ENCODE results near the gene ANKRD33.
A peak's percentile ranks its signal among the peaks of the same experiment; 100 is the strongest.

The ANKRD33 gene

GRCh38 chr12:51915003-51915625 lies 27.2 kb downstream of the ANKRD33 start:
- TF ChIP-seq PAX5 (IDR thresholded peaks at IDR 0.05; ENCODE audit: insufficient read depth, low read length, severe bottlenecking) (no peak), POLR2A (IDR thresholded peaks at IDR 0.05; ENCODE audit: low read depth, low read length) (no peak), POLR2AphosphoS5 (IDR thresholded peaks at IDR 0.05; ENCODE audit: low read depth, low read length) (no peak), TAF1 (IDR thresholded peaks at IDR 0.05; ENCODE audit: low read depth, low read length) (no peak), SPI1 (IDR thresholded peaks at IDR 0.05; ENCODE audit: low read depth, low read length) (no peak), POU2F2 (IDR thresholded peaks at IDR 0.05; ENCODE audit: low read depth, low read length) (no peak)
- FAIRE-seq (no peak), DNase-seq (ENCODE audit: insufficient read length, low spot score) (no peak)

DNA sequence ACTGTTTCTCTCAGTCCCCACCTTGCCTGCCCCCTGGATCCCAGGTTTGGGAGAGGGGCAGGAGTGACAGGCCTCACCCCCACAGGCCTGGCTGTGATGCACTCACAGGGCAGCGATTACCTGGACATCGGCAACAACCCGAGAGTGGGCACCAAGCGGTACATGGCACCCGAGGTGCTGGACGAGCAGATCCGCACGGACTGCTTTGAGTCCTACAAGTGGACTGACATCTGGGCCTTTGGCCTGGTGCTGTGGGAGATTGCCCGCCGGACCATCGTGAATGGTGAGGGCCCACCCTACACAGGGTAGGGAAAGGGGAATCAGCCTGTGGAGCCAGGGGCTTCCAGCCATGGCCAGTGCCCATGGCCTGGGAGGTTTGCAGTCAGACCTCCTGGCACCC lies 28.0 kb downstream of the ANKRD33 start:
- no peak for TF ChIP-seq POLR2AphosphoS5 (IDR thresholded peaks at IDR 0.05; ENCODE audit: low read depth, low read length)
- TF ChIP-seq SPI1 (IDR thresholded peaks at IDR 0.05; ENCODE audit: low read depth, low read length) = no peak
- no peak for TF ChIP-seq POLR2A (IDR thresholded peaks at IDR 0.05; ENCODE audit: low read depth, low read length)
- TF ChIP-seq POU2F2 (IDR thresholded peaks at IDR 0.05; ENCODE audit: low read depth, low read length) = no peak
- TF ChIP-seq TAF1 (IDR thresholded peaks at IDR 0.05; ENCODE audit: low read depth, low read length) = no peak
- TF ChIP-seq PAX5 (IDR thresholded peaks at IDR 0.05; ENCODE audit: insufficient read depth, low read length, severe bottlenecking) = no peak
- no peak for DNase-seq (ENCODE audit: insufficient read length, low spot score)
- FAIRE-seq = no peak

- FAIRE-seq = no peak
Observed at GRCh38 chr12:51917041-51917590, 29.2 kb downstream of the ANKRD33 start.

DNA sequence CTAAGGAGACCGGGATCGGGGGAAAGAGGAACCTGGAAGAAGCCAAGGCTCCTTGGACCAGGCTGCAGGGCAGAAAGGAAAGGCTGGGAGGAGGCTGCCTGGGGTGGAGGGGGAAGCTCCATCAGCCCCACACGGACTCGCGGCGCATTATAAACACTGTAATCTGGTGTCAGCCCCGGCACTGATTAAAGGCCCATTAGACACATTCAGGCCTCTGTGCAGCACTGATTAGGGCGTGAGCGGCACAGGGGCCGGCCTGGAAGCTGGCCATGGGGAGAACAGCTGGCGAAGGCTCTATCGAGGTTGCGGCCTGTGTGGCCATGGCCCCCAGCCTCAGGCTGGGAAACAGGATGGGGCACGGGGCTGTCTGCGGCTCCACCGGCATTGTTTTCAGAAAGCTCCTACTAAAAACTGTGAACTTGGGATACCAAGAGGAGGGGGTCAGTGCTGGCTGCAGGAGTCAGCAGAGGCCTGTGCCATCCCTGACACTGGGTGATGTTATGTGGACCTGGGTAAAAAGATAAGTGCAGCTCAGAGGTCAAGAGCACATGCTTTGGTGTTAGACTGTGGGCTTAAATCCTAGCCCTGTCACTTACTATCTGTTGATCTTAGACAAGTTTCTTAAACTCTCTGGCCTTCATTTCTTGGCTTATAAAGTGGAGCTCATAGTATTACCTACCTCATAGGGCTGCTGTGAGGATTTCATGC lies 30.0 kb downstream of the ANKRD33 start:
- DNase-seq (ENCODE audit: insufficient read length, low spot score) (no peak), FAIRE-seq (no peak)
- no peak for TF ChIP-seq SPI1 (IDR thresholded peaks at IDR 0.05; ENCODE audit: low read depth, low read length)
- TF ChIP-seq PAX5 (IDR thresholded peaks at IDR 0.05; ENCODE audit: insufficient read depth, low read length, severe bottlenecking) = no peak
- TF ChIP-seq POLR2A (IDR thresholded peaks at IDR 0.05; ENCODE audit: low read depth, low read length) = no peak
- TF ChIP-seq POU2F2 (IDR thresholded peaks at IDR 0.05; ENCODE audit: low read depth, low read length) = no peak
- TF ChIP-seq TAF1 (IDR thresholded peaks at IDR 0.05; ENCODE audit: low read depth, low read length) = no peak
- TF ChIP-seq POLR2AphosphoS5 (IDR thresholded peaks at IDR 0.05; ENCODE audit: low read depth, low read length) = no peak

More at GRCh38 chr12:51917041-51917590, 29.2 kb downstream of the ANKRD33 start:
- TF ChIP-seq SPI1 (IDR thresholded peaks at IDR 0.05; ENCODE audit: low read depth, low read length) (no peak), PAX5 (IDR thresholded peaks at IDR 0.05; ENCODE audit: insufficient read depth, low read length, severe bottlenecking) (no peak), TAF1 (IDR thresholded peaks at IDR 0.05; ENCODE audit: low read depth, low read length) (no peak), POLR2A (IDR thresholded peaks at IDR 0.05; ENCODE audit: low read depth, low read length) (no peak), POU2F2 (IDR thresholded peaks at IDR 0.05; ENCODE audit: low read depth, low read length) (no peak), POLR2AphosphoS5 (IDR thresholded peaks at IDR 0.05; ENCODE audit: low read depth, low read length) (no peak)
- DNase-seq (ENCODE audit: insufficient read length, low spot score) = no peak

DNA sequence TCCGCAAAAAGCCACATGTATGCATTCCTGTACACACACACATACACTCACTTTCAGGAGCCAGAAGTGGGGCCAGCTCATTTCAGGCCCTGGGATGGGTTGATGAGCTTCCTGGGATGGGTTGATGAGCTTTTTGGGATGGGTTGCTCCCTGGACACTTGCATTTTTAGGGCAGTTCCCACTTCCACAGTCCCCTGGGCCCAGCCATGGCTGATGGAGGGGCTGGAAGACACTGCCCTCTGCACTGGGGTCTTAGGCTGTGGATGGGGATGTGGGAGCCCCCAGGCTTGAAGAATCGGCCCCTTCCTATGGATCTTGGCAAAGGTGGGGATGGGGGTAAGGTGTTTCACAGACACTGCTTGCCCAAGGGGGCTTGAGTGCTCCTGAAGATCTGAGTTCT lies 32.1 kb downstream of the ANKRD33 start:
- no peak for TF ChIP-seq POU2F2 (IDR thresholded peaks at IDR 0.05; ENCODE audit: low read depth, low read length)
- no peak for TF ChIP-seq POLR2A (IDR thresholded peaks at IDR 0.05; ENCODE audit: low read depth, low read length)
- TF ChIP-seq PAX5 (IDR thresholded peaks at IDR 0.05; ENCODE audit: insufficient read depth, low read length, severe bottlenecking) = no peak
- TF ChIP-seq SPI1 (IDR thresholded peaks at IDR 0.05; ENCODE audit: low read depth, low read length) = no peak
- no peak for TF ChIP-seq TAF1 (IDR thresholded peaks at IDR 0.05; ENCODE audit: low read depth, low read length)
- TF ChIP-seq POLR2AphosphoS5 (IDR thresholded peaks at IDR 0.05; ENCODE audit: low read depth, low read length) = no peak
- DNase-seq (ENCODE audit: insufficient read length, low spot score) (no peak), FAIRE-seq (no peak)

DNA sequence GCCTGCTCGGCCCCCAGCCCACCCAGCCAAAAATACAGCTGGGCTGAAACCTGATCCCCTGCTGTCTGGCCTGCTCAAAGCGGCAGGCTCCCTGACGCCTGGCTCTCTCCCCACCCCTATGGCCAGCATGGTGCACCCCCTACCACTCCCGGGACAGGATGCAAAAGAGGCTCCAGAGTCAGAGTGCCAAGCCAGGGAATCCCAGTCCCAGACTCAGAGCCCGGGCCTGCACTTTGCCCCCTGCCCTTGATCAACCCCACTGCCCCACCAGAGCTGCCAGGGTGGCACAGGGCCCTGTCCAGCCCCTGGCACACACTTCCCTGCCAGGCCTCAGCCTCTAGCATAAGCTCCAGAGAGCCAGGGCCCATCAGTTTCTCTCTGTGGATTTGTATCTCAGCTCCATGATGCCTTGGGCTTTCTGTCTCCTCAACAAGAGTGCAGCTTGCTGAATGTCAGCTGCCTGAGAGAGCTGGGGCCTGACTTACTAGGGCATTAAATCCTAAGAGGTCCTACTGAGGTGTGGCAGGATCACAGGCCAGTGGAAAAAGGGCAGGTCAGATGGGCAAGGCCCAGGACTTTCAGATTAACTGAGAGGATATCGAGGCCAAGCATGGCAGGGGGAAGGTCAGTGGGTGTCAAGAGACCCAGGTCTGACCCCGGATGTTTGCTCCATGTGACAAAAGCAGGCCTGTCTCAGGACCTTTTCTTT lies 33.3 kb downstream of the ANKRD33 start:
- FAIRE-seq (no peak), DNase-seq (ENCODE audit: insufficient read length, low spot score) (no peak)
- no peak for TF ChIP-seq POLR2AphosphoS5 (IDR thresholded peaks at IDR 0.05; ENCODE audit: low read depth, low read length)
- TF ChIP-seq POU2F2 (IDR thresholded peaks at IDR 0.05; ENCODE audit: low read depth, low read length) = no peak
- no peak for TF ChIP-seq POLR2A (IDR thresholded peaks at IDR 0.05; ENCODE audit: low read depth, low read length)
- TF ChIP-seq TAF1 (IDR thresholded peaks at IDR 0.05; ENCODE audit: low read depth, low read length) = no peak
- TF ChIP-seq PAX5 (IDR thresholded peaks at IDR 0.05; ENCODE audit: insufficient read depth, low read length, severe bottlenecking) = no peak
- no peak for TF ChIP-seq SPI1 (IDR thresholded peaks at IDR 0.05; ENCODE audit: low read depth, low read length)

DNA sequence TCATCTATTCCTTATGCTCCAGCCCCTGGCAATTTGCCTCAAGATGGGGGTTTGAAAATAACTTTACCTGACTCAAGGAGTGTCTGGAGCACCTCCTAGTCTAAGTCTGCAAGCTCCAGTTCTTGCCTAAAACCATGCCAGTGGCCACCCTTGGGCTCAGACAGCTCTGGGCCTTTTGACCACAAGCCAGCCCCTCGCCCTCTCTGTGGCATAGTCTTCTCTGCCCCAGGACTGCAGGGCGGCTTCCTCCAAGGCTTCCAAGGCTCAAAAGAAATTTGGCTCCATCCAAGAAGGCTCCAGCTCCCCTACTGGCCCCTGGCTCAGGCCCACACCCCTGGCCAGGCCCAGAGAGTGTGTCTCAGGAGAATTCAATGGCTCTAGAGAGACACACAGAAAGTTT lies 34.2 kb downstream of the ANKRD33 start:
- no peak for DNase-seq (ENCODE audit: insufficient read length, low spot score)
- FAIRE-seq = no peak
- TF ChIP-seq SPI1 (IDR thresholded peaks at IDR 0.05; ENCODE audit: low read depth, low read length) (no peak), POU2F2 (IDR thresholded peaks at IDR 0.05; ENCODE audit: low read depth, low read length) (no peak), PAX5 (IDR thresholded peaks at IDR 0.05; ENCODE audit: insufficient read depth, low read length, severe bottlenecking) (no peak), POLR2AphosphoS5 (IDR thresholded peaks at IDR 0.05; ENCODE audit: low read depth, low read length) (no peak), POLR2A (IDR thresholded peaks at IDR 0.05; ENCODE audit: low read depth, low read length) (no peak), TAF1 (IDR thresholded peaks at IDR 0.05; ENCODE audit: low read depth, low read length) (no peak)

- TF ChIP-seq TAF1 (IDR thresholded peaks at IDR 0.05; ENCODE audit: low read depth, low read length) (no peak), SPI1 (IDR thresholded peaks at IDR 0.05; ENCODE audit: low read depth, low read length) (peak; percentile 89), POU2F2 (IDR thresholded peaks at IDR 0.05; ENCODE audit: low read depth, low read length) (no peak), PAX5 (IDR thresholded peaks at IDR 0.05; ENCODE audit: insufficient read depth, low read length, severe bottlenecking) (no peak), POLR2A (IDR thresholded peaks at IDR 0.05; ENCODE audit: low read depth, low read length) (no peak), POLR2AphosphoS5 (IDR thresholded peaks at IDR 0.05; ENCODE audit: low read depth, low read length) (no peak)
- FAIRE-seq = no peak
- no peak for DNase-seq (ENCODE audit: insufficient read length, low spot score)
Observed at GRCh38 chr12:51922762-51923505, 35.0 kb downstream of the ANKRD33 start.

Measured in GM12891 (cell line).